ENCODE data around the gene NELFB. TPM values are rescaled to one million over a fixed set of nuclear protein-coding genes. Genes with fewer than 3 reads are reported as not detected.
"Not testable (repeated sequence)": the region's sequence is repeated elsewhere in the genome, so short reads cannot be mapped to it uniquely, and the experiment has no call there.

The NELFB gene
- total RNA-seq, 1 donor from 2014 or later, result 47.7 TPM

- no peak overlapping the region for H3K4me3 ChIP-seq (ENCODE audit: low read depth, low read length)
- DNase-seq (ENCODE audit: low read depth), result no peak
- no peak for TF ChIP-seq CTCF (conservative IDR thresholded peaks at IDR 0.05; ENCODE audit: low read depth, low read length)
Measured at GRCh38 chr9:137236936-137237421, 18.1 kb upstream of the NELFB start.

- no peak for TF ChIP-seq CTCF (conservative IDR thresholded peaks at IDR 0.05; ENCODE audit: low read depth, low read length)
- no peak overlapping the region for H3K4me3 ChIP-seq (ENCODE audit: low read depth, low read length)
- no peak for DNase-seq (ENCODE audit: low read depth)
Measured at GRCh38 chr9:137237759-137238726, 17.1 kb upstream of the NELFB start.

- H3K4me3 ChIP-seq (ENCODE audit: low read depth, low read length), result peak overlapping the region; percentile 82
- DNase-seq (ENCODE audit: low read depth), result not testable (repeated sequence)
Measured at GRCh38 chr9:137239541-137240200, 15.5 kb upstream of the NELFB start.

- TF ChIP-seq CTCF (conservative IDR thresholded peaks at IDR 0.05; ENCODE audit: low read depth, low read length), result peak; percentile 13
- H3K4me3 ChIP-seq (ENCODE audit: low read depth, low read length), result peak overlapping the region; percentile 82
- DNase-seq (ENCODE audit: low read depth), result no peak
Measured at GRCh38 chr9:137240318-137240840, 14.7 kb upstream of the NELFB start.

- no peak for TF ChIP-seq CTCF (conservative IDR thresholded peaks at IDR 0.05; ENCODE audit: low read depth, low read length)
- DNase-seq (ENCODE audit: low read depth), result peak; percentile 98
- H3K4me3 ChIP-seq (ENCODE audit: low read depth, low read length), result peak within 1 kb of the TSS; percentile 93
Measured at GRCh38 chr9:137240841-137241489, 14.2 kb upstream of the NELFB start, which contains the start of gene TUBB4B. Gene TUBB4B (plus strand): TSS chr9:137241287. CDS start chr9:137241361, 74 bp downstream.

GRCh38 chr9:137241490-137242268, 13.4 kb upstream of the NELFB start:
- no peak for TF ChIP-seq CTCF (conservative IDR thresholded peaks at IDR 0.05; ENCODE audit: low read depth, low read length)
- no peak for DNase-seq (ENCODE audit: low read depth)

More at GRCh38 chr9:137241490-137242268, 13.4 kb upstream of the NELFB start:
- peak overlapping the region; percentile 93 for H3K4me3 ChIP-seq (ENCODE audit: low read depth, low read length)
